Fibroblast of pulmonary artery (primary cell): Measurements from ENCODE around the gene KLF15.
A peak's percentile ranks its signal among the peaks of the same experiment; 100 is the strongest.

Experiments used
- DNase-seq: peaks from one replicate; pipeline ENCODE4 v3.0.0-alpha.2; 2010; ENCODE audit warnings: low read depth
- H3K4me3 ChIP-seq: replicated peaks from 2 replicates; pipeline ENCODE4 v1.5.1; 2011; ENCODE audit warnings: low read depth, mild to moderate bottlenecking, control low read depth, low read length, moderate library complexity
- TF ChIP-seq, protein P1 (sequence below): IDR thresholded peaks from 2 replicates; pipeline ENCODE4 v1.5.1; 2011; ENCODE audit warnings: mild to moderate bottlenecking, control low read depth, low read length, inconsistent platforms; ENCODE audit errors: missing control alignments

KLF15 gene

DNA sequence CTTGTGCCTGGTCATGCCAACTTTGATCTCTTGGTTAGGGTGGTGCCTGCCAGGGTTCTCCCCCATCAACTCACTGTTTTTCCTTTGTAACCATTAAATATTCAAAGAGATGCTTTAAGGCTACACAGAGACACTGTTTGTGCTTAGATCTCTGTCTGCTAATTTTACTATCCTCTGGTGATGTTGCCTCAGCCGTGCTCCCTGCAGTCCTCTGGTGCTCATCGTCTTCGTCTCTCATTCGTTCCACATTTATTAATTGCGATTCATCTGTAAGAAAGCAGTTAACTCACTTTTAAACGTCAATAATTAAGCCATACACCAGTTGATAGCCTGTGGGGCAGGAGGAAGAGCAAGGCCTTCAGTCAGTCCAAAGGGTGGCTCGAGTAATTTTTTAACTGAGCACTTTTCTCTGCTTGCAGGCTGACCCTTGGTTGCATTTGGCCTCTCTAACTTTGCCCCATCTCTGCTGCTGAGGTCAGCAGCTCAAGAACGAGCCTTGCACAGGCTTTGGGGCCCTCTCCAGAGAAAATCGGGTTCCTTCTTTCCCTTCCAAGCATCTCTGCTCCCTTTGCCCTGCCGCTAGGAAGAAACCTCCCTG is 62.9 kb downstream of the KLF15 start:
- TF ChIP-seq, protein P1, sequence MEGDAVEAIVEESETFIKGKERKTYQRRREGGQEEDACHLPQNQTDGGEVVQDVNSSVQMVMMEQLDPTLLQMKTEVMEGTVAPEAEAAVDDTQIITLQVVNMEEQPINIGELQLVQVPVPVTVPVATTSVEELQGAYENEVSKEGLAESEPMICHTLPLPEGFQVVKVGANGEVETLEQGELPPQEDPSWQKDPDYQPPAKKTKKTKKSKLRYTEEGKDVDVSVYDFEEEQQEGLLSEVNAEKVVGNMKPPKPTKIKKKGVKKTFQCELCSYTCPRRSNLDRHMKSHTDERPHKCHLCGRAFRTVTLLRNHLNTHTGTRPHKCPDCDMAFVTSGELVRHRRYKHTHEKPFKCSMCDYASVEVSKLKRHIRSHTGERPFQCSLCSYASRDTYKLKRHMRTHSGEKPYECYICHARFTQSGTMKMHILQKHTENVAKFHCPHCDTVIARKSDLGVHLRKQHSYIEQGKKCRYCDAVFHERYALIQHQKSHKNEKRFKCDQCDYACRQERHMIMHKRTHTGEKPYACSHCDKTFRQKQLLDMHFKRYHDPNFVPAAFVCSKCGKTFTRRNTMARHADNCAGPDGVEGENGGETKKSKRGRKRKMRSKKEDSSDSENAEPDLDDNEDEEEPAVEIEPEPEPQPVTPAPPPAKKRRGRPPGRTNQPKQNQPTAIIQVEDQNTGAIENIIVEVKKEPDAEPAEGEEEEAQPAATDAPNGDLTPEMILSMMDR = no peak
- DNase-seq = no peak
- no peak overlapping the region for H3K4me3 ChIP-seq

DNA sequence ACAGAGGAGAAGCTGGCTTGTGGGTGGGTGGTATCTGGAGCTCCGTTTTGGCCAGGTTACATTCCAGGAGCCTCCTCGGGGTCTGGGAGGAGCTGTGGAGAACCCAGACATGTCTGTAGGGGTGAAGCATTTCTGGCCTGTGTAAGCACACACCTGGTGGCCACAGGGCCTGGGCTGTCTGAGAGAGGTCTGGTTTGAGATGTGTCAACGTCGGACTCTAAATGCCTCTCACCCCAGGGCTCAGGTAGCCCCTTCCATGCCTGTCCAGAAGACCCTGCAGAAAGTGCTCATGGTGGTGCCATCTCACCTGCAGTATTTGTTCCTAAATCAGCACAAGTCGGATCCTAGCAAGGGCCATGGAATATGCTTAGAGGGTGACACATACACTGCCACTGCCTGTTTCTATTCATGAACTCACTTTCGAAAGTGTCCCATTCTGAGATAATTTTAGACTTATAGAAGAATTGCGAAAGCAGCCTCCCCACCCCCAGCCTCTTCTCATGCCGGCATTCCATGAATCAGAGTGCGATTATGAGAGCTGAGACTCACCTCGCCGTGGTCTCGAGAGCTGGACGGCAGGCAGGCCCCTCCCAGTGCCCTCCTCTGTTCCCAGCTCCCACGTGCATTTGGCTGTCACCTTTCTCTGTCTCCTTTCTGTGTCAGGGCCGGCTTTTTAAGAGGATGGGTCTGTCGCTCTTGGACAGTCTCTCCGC is 63.7 kb downstream of the KLF15 start:
- TF ChIP-seq, protein P1 = no peak
- H3K4me3 ChIP-seq = no peak overlapping the region
- DNase-seq = peak; percentile 46
